ENCODE results near the gene TXNIP. TPM values are rescaled to one million over a fixed set of nuclear protein-coding genes. Genes with fewer than 3 reads are reported as not detected.
"Not testable (repeated sequence)": the region's sequence is repeated elsewhere in the genome, so short reads cannot be mapped to it uniquely, and the experiment has no call there.

Gene TXNIP
- polyA plus RNA-seq (ENCODE audit: insufficient read length), result 253 TPM

GRCh38 chr1:145996433-145997015 lies at the start of gene TXNIP:
Gene TXNIP, minus strand, starts transcription at chr1:145996579. Its CDS starts 313 bp downstream, at chr1:145996266.
- DNase-seq, result peak; percentile 98

GRCh38 chr1:146039844-146040194 lies 43.4 kb upstream of the TXNIP start:
- no peak for DNase-seq

- DNase-seq, result peak; percentile 88
Measured at GRCh38 chr1:146036965-146037646, 40.7 kb upstream of the TXNIP start.

GRCh38 chr1:146036241-146036964 lies 40.0 kb upstream of the TXNIP start:
- no peak for DNase-seq

GRCh38 chr1:146035048-146035423 lies 38.7 kb upstream of the TXNIP start:
- DNase-seq, result no peak

GRCh38 chr1:146032631-146033219 lies 36.3 kb upstream of the TXNIP start:
- DNase-seq, result peak; percentile 29

- DNase-seq, result no peak
Measured at GRCh38 chr1:146031476-146031875, 35.1 kb upstream of the TXNIP start.

GRCh38 chr1:146029117-146029516 lies 32.7 kb upstream of the TXNIP start:
- DNase-seq, result no peak

- DNase-seq, result not testable (repeated sequence)
Measured at GRCh38 chr1:146026650-146027049, 30.3 kb upstream of the TXNIP start.

GRCh38 chr1:146025787-146026495 lies 29.6 kb upstream of the TXNIP start:
- DNase-seq, result not testable (repeated sequence)

GRCh38 chr1:146022403-146023127 lies 26.2 kb upstream of the TXNIP start:
- no peak for DNase-seq

GRCh38 chr1:146021622-146022402 lies 25.4 kb upstream of the TXNIP start, which contains the start of gene HJV:
Gene HJV, minus strand, starts transcription at chr1:146021735. Its CDS starts 1,504 bp downstream, at chr1:146020231.
- no peak for DNase-seq

- DNase-seq, result no peak
Measured at GRCh38 chr1:146021050-146021445, 24.7 kb upstream of the TXNIP start.

- DNase-seq, result no peak
Measured at GRCh38 chr1:146020058-146021049, 24.0 kb upstream of the TXNIP start.

GRCh38 chr1:146019231-146020057 lies 23.1 kb upstream of the TXNIP start:
- DNase-seq, result no peak

- DNase-seq, result no peak
Measured at GRCh38 chr1:146016891-146017290, 20.5 kb upstream of the TXNIP start.

- no peak for DNase-seq
Measured at GRCh38 chr1:146013559-146013922, 17.2 kb upstream of the TXNIP start.

GRCh38 chr1:146012703-146013558 lies 16.6 kb upstream of the TXNIP start:
- DNase-seq, result peak; percentile 66

All from hindlimb muscle (tissue), 1 donor.